OCI-LY3 (cell line): ENCODE data around the gene KDM3B.

Experiments
- CTCF ChIP-seq: fragments of 200-600, 300-600 bp; sonication (generic); IDR thresholded peaks from 2 replicates; pipeline ENCODE4 v1.5.1; 2014; ENCODE audit warnings: antibody characterized with exemption, low read length, low read depth
- EZH2phosphoT487 ChIP-seq: fragments of 200-600 bp; shearing (Covaris generic); IDR thresholded peaks from 2 replicates; pipeline ENCODE4 v1.6.1; 2018; ENCODE audit warnings: antibody characterized with exemption, mixed run types, low read depth

DNA sequence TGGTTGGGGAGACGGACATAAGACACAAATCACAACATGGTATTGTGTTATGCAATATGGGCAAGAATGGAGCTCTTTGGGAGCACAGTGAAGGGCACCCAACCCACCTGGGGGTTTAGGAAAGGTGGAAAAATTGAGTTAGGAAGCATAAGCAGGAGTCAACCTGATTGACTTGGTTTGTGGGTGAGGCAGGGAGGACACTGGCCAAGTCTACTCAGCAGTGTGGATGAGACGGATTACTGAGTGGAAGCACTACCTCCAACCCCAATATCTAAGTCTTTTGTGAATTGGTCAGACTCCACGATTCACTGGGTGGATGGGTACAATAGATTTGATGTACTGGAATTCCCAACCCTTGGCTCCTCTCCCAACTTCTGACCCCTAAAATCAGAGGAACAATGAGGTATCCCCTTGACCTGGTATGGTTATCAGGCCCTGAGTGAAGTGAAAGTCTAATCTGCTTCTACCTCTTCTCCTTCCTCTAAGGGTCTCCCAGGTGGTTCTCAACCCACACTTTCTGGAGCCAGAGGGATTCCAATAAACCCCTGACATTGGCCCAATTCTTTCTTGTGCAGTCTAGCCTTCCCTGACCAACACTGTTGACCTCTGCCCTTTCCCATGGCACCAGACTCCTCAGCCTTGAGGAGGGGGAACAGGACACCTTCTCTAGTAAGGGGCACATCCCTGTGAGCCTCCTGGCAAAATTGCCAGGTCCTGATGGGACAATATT lies 118.0 kb downstream of the KDM3B start:
- no peak for TF ChIP-seq CTCF
- TF ChIP-seq EZH2phosphoT487, result no peak
